Transverse colon (tissue), 4 donors: ENCODE measurements around the gene DDAH1. TPM values are rescaled to one million over a fixed set of nuclear protein-coding genes. Genes with fewer than 3 reads are reported as not detected.
A peak's percentile ranks its signal among the peaks of the same experiment; 100 is the strongest.
"Not testable (repeated sequence)": the region's sequence is repeated elsewhere in the genome, so short reads cannot be mapped to it uniquely, and the experiment has no call there.

Experiments
- DNase-seq: peaks from one replicate; pipeline ENCODE4 v3.0.0-alpha.2; 2019
- H3K27ac ChIP-seq, 4 donors: fragments of 200-600 bp; sonication (generic); 2 replicates each; pipeline ENCODE4 v1.5.1; 2016 to 2018; ENCODE audit warnings: inconsistent platforms in 4 of 4
- H3K27me3 ChIP-seq: fragments of 200-600 bp; sonication (generic); 2 replicates; pipeline ENCODE4 v1.5.1; 2017; ENCODE audit warnings: inconsistent platforms
- H3K36me3 ChIP-seq, 4 donors: fragments of 200-600 bp; sonication (generic); 2 replicates each; pipeline ENCODE4 v1.5.1; 2017 to 2019; ENCODE audit warnings: inconsistent platforms in 4 of 4
- H3K4me1 ChIP-seq, 4 donors: fragments of 200-600 bp; sonication (generic); 2 replicates each; pipeline ENCODE4 v1.5.1; 2017 to 2020; ENCODE audit warnings: inconsistent platforms in 4 of 4
- H3K4me3 ChIP-seq, 4 donors: fragments of 200-600 bp; sonication (generic); 1 replicate in 1 of 4; 2 replicates in 3 of 4; pipeline versions ENCODE4 v1.5.1 to v1.6.1; 2017 to 2019; ENCODE audit warnings: inconsistent platforms in 4 of 4
- H3K9me3 ChIP-seq, 2 donors: fragments of 200-600 bp; sonication (generic); 2 replicates each; pipeline ENCODE4 v1.5.1; 2017 to 2019; ENCODE audit warnings: inconsistent platforms in 2 of 2
- EP300 ChIP-seq: sonication (generic); formaldehyde crosslinking; IDR thresholded peaks from one replicate; pipeline ENCODE4 v1.6.1; 2017; ENCODE audit warnings: antibody characterized with exemption, low read depth
- POLR2A ChIP-seq: fragments of 450-650 bp; IDR thresholded peaks from one replicate; pipeline ENCODE4 v1.6.1; 2016; ENCODE audit warnings: antibody characterized with exemption, mild to moderate bottlenecking, moderate library complexity
- POLR2AphosphoS5 ChIP-seq, 3 donors: sonication (generic); formaldehyde crosslinking; IDR thresholded peaks; one replicate each; pipeline ENCODE4 v1.6.1; 2016; ENCODE audit warnings: antibody characterized with exemption in 3 of 3
- WGBS, 2 donors: methylation state at CpG; one replicate each; pipeline ENCODE4 v1.1.5; 2018; ENCODE audit warnings: low coverage in 1 of 2; 5-methylcytosine and 5-hydroxymethylcytosine counted together
- in situ Hi-C, 4 donors: fragments of 200-750 bp; cut with MboI; loops; one replicate each; pipeline versions ENCODE4 v1.15.0 to v1.15.1; 2017; ENCODE audit warnings: low sequenced_read_pairs in 3 of 4, low pct_ligation_motif_present in 1 of 4, low pct_unique_long_range_greater_than_20kb in 1 of 4
- intact Hi-C: fragments of 100-400 bp; cut with DNase I; formaldehyde crosslinking; loops from one replicate; pipeline ENCODE4 v1.15.1; 2023; ENCODE audit warnings: low total_unique reads
- total RNA-seq, 4 donors: library from RNA; depleted of rRNA; stranded (reverse); fragments of >200 nt; gene quantifications; one replicate each; pipeline ENCODE4 v1.1.0, GENCODE V29; 2016
- TF ChIP-seq, protein P1 (sequence below), 5 experiments: fragments of 200-600 bp in 3 of 5; fragments of 450-650 bp in 2 of 5; sonication (generic) in 3 of 5; IDR thresholded peaks; 1 replicate in 2 of 5; 2 replicates in 3 of 5; pipeline ENCODE4 v1.5.1; 2016 to 2017; ENCODE audit warnings: antibody characterized with exemption in 5 of 5, inconsistent platforms in 3 of 5, mild to moderate bottlenecking in 2 of 5, moderate library complexity in 1 of 5

Gene DDAH1
- total RNA-seq, 4 donors from 2014 or later: 22.4 to 69.4 (median 48.3) TPM

DNA sequence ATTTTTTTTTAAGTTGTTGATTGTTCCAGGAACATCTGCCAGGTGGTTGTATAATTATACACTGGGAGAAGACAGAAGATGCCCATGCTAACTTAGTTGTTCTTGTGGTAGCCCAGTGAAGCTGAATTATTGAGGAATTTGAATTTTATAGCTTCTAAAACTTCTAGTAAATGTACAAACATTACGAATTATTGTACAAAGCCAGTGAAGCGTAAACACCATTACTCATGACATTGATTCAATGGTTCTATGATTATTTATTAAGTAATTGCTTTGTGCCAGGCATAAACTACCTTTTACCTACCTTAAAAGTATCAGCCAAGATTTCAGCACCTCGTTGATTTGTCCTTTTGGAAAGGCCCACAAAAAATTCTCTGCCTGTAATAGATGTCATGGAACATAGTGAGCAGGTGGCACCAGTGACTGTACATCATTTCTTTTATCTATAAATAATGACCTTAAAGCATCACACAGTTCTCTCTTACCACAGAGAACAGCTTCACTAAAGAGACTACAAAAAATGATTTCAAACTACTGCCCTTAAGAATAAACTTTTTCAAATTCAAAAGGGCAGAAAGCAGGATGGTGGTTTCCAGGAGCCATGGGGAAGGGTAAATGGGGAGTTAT, 113.6 kb downstream of the DDAH1 start:
- intact Hi-C loops: no loop called here
- 63 to 76% methylated on average over 1 to 3 of the region's 3 CpGs for WGBS, 2 donors
- H3K4me3 ChIP-seq: no peak overlapping the region
- H3K27me3 ChIP-seq: no peaks in the 10 kb centered on the region
- H3K4me1 ChIP-seq: no peaks in the 10 kb centered on the region
- H3K27ac ChIP-seq: no peak overlapping the region
- TF ChIP-seq, protein P1, sequence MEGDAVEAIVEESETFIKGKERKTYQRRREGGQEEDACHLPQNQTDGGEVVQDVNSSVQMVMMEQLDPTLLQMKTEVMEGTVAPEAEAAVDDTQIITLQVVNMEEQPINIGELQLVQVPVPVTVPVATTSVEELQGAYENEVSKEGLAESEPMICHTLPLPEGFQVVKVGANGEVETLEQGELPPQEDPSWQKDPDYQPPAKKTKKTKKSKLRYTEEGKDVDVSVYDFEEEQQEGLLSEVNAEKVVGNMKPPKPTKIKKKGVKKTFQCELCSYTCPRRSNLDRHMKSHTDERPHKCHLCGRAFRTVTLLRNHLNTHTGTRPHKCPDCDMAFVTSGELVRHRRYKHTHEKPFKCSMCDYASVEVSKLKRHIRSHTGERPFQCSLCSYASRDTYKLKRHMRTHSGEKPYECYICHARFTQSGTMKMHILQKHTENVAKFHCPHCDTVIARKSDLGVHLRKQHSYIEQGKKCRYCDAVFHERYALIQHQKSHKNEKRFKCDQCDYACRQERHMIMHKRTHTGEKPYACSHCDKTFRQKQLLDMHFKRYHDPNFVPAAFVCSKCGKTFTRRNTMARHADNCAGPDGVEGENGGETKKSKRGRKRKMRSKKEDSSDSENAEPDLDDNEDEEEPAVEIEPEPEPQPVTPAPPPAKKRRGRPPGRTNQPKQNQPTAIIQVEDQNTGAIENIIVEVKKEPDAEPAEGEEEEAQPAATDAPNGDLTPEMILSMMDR (IDR thresholded peaks at IDR 0.05): no peak
- TF ChIP-seq POLR2A (no peak), POLR2AphosphoS5 (IDR thresholded peaks at IDR 0.05) (no peak), EP300 (no peak)
- in situ Hi-C loops: no loop called here
- no peaks in the 10 kb centered on the region for H3K9me3 ChIP-seq
- H3K36me3 ChIP-seq: no peaks in the 10 kb centered on the region
- no peak for DNase-seq

DNA sequence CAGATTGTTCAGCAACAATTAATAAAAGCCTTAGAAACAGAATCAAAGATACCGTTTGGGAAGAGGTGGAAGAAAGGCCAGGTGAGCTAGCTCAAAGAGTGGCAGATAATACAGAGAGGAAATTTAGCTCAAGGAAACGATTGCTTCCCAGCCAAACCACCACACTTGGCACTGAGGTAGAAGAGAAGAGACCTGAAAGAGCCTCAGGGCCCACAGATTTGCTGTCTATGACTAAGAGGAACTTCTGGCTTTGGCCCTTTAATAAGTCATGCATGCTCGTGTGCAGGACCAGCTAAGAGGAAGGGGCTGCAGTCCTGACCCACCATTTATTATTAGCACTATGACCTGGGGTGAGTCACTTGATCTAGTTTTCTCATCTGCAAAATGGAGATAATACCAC, 115.7 kb downstream of the DDAH1 start:
- intact Hi-C loops: no loop called here
- no peak for DNase-seq

DNA sequence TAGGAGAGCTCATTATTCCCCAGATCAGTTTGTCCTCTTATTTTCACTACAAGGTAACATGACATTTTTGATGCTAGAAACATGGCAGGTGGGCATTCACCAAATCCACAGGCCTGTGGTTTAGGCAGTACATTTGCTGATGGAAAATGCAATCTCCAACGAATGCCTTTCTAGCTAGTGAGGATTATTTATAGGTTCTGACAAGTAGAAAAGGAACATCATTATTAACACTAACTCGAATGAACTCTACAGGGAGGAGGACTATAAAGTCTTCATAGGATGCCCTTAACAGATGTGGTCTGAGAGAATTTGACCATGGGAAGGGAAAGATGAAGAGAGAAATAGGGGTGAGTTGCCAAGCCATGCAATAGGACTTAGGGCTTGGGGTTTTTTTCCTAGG, 117.1 kb downstream of the DDAH1 start:
- Histone ChIP-seq H3K36me3 (no peaks in the 10 kb centered on the region), H3K4me3 (no peak overlapping the region), H3K27ac (no peak overlapping the region), H3K4me1 (peaks cover 4 to 17% (median 9%) of the 10 kb centered on the region in 4 donors), H3K9me3 (no peaks in the 10 kb centered on the region), H3K27me3 (no peaks in the 10 kb centered on the region)
- WGBS, 2 donors: 80% methylated on average over 2 of the region's 2 CpGs; no CpG with 5 or more reads in 1 of the 2 donors
- TF ChIP-seq POLR2A (no peak), POLR2AphosphoS5 (IDR thresholded peaks at IDR 0.05) (no peak), EP300 (no peak)
- TF ChIP-seq, protein P1 (IDR thresholded peaks at IDR 0.05): no peak
- in situ Hi-C loops (no loop called here), intact Hi-C loops (no loop called here)
- no peak for DNase-seq

More for the DNA sequence above, 115.7 kb downstream of the DDAH1 start:
- peaks cover 0 to 4% (median under 1%) of the 10 kb centered on the region in 4 donors for H3K4me1 ChIP-seq
- H3K27ac ChIP-seq: no peak overlapping the region
- H3K4me3 ChIP-seq: no peak overlapping the region
- no peaks in the 10 kb centered on the region for H3K9me3 ChIP-seq
- H3K36me3 ChIP-seq: no peaks in the 10 kb centered on the region
- H3K27me3 ChIP-seq: no peaks in the 10 kb centered on the region
- TF ChIP-seq, protein P1 (IDR thresholded peaks at IDR 0.05): no peak
- TF ChIP-seq POLR2A (no peak), POLR2AphosphoS5 (IDR thresholded peaks at IDR 0.05) (no peak), EP300 (no peak)
- WGBS, 2 donors: 77 to 85% methylated on average over 2 to 3 of the region's 3 CpGs
- in situ Hi-C loops: no loop called here

DNA sequence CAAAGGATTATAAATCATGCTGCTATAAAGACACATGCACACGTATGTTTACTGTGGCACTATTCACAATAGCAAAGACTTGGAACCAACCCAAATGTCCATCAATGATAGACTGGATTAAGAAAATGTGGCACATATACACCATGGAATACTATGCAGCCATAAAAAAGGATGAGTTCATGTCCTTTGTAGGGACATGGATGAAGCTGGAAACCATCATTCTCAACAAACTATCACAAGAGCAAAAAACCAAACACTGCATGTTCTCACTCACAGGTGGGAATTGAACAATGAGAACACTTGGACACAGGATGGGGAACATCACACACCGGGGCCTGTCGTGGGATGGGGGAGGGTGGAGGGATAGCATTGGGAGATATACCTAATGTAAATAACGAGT, 117.7 kb downstream of the DDAH1 start:
- H3K36me3 ChIP-seq, H3K27ac ChIP-seq, H3K27me3 ChIP-seq, H3K9me3 ChIP-seq, intact Hi-C loops, in situ Hi-C loops, H3K4me3 ChIP-seq, DNase-seq: not testable (repeated sequence)
- H3K4me1 ChIP-seq: peaks cover 4 to 20% (median 11%) of the 10 kb centered on the region in 4 donors
- 88 to 100% methylated on average over 1 to 4 of the region's 4 CpGs for WGBS, 2 donors

DNA sequence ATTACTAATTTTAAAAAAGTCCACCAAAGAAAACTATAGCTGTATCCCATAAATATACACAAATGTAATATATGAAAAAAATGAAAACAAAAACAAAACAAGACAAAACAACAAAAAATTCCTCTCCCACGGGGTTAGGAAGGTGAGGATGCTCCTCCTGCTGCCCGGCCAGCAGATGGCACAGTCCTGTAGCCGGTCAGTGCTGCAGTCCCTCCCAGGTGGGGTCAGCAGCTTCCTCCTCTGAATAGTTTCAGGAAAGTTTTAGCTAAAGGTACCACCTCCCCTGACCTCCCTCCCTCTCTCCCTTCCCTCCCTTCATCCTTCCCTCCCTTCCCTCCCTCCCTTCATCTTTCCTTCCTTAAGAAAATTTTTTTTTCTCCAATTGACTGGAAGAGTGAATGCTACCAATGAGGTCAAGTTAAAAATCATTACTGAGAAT, 120.7 kb downstream of the DDAH1 start:
- H3K27me3 ChIP-seq: no peaks in the 10 kb centered on the region
- no peak overlapping the region for H3K4me3 ChIP-seq
- peak; percentile 41 for DNase-seq
- H3K27ac ChIP-seq: no peak overlapping the region
- intact Hi-C loops: no loop called here
- H3K4me1 ChIP-seq: peaks cover 4 to 20% (median 11%) of the 10 kb centered on the region in 4 donors
- no peaks in the 10 kb centered on the region for H3K9me3 ChIP-seq
- TF ChIP-seq, protein P1 (IDR thresholded peaks at IDR 0.05): peak; percentile 40 to 65 (median 62)
- no peak for TF ChIP-seq POLR2AphosphoS5 (IDR thresholded peaks at IDR 0.05)
- H3K36me3 ChIP-seq: no peaks in the 10 kb centered on the region
- 23 to 31% methylated on average over 2 to 3 of the region's 3 CpGs for WGBS, 2 donors
- in situ Hi-C loops: no loop called here
